GM11168 (cell line): ENCODE data around the gene HELZ.
"Not testable (repeated sequence)": the region's sequence is repeated elsewhere in the genome, so short reads cannot be mapped to it uniquely, and the experiment has no call there.

Experiments used
- in situ Hi-C: fragments of 300-500 bp; cut with MboI; formaldehyde crosslinking; loops from one replicate; pipeline ENCODE4 v1.12.0; 2022; ENCODE audit warnings: low sequenced_read_pairs; ENCODE audit not compliant: unreplicated experiment

Gene HELZ

DNA sequence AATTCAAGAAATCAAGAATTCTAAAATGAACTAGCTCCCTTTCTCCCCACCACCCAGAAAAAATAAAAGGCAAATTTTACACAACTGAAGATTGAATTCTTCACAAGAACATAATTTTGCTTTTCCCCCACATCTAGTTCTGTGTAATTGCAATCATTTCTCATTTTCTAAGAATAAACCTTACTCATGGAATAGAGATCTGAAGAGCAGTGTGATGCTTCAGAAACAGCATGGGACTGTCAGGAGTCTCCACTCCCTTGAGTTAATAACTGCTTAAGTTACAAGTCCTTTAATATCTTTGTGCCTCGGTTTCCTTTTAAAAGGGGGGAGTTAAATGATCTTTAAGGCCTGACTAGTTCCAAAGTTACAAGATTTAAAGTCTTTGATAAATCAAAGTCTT, 147.0 kb downstream of the HELZ start:
- in situ Hi-C loops: no loop called here

DNA sequence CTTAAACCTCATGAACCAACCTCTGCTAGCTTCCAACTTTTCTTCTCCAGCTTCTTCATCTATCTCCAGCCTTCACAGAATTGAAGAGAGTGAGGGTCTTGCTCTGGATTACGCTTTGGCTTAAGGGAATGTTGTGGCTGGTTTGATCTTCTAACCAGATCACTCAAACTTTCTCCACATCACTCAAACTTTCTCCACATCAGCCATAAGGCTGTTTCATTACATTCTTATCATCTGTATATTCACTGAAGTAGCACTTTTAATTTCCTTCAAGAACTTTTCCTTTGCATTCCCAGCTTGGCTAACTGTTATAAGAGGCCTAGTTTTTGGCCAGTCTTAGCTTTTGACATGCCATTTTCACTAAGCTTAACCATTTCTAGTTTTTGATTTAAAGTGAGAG, 148.4 kb downstream of the HELZ start:
- in situ Hi-C loops: no loop called here

DNA sequence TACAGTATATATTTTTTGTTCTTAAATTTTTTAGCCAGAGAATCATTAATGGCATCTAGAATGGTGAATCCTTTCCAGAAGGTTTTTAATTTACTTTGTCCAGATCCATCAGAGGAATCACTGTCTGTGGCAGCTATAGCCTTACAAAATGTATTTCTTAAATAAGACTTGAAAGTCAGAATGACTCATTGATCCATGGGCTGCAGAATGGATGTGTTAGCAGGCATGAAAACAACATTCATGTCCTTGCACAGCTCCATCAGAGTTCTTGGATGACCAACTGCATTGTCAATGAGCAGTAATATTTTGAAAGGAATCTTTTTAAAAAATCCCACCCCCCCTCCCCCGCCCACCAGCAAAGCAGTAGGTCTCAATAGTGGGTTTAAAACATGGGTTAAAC, 149.2 kb downstream of the HELZ start:
- in situ Hi-C loops: no loop called here

DNA sequence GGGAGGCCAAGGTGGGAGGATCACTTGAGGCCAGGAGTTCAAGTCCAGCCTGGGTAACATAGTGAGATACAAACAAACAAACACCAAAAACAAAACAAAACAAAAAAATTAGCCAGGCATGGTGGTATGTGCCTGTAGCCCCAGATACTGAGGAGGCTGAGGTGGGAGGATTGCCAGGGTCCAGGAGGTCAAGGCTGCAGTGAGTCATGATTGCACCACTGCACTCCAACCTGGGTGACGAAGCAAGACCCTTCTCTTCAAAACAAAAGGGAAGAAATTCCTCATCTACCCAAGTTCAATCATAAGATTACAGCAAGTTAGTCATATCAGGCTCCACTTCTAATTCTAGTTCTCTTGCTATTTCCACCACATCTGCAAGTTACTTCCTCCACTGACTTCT, 149.7 kb downstream of the HELZ start:
- in situ Hi-C loops: not testable (repeated sequence)

DNA sequence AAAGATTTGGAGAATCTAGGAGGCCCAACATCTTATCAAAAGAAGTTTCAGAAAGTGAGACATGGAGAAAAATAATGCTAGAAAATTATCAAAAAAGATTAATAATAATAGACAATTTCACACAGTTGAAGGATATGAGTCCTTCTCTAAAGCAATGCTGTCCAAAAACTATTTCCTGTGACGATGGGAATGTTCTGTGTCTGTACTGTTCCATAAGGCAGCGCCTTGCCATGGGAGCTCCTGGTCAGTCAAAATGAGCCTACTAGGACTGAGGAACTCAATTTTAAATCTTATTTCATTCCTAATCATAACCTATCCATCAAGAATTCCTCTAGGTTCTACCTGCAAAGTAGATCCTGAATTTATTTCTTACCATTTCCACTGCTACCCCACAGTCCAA, 151.6 kb downstream of the HELZ start:
- in situ Hi-C loops: no loop called here

DNA sequence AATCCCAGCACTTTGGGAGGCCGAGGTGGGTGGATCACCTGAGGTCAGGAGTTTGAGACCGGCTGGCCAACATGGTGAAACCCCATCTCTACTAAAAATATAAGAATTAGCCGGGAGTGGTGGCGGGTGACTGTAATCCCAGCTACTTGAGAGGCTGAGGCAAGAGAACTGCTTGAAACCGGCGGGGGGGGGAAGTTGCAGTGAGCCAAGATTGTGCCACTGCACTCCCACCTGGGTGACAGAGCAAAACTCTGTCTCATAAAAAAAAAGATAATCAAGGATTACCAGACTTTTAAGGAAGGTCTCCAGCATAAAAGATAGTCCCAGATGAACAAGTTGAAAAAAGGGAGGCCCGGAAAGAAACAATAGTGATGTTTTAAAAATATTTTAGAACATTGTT, 152.3 kb downstream of the HELZ start:
- in situ Hi-C loops: not testable (repeated sequence)

DNA sequence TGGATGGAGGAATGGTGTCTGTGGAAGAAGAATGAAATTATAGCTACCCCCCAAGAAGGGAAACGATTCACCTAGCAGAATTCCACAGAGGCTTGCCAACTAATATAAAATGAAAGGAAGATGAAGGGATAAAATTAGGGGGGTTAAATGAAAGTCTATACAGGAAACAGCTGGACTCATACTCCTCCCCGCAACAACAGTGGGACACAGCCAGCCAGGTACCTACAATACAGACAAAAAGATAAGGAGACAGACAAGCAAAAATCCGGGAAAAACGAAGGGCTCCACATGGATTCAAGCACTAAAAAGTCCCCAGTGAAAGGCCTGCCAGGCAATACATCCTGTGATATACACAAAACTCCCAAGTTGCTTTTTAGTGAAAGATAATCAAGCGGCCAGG, 152.7 kb downstream of the HELZ start:
- in situ Hi-C loops: no loop called here

DNA sequence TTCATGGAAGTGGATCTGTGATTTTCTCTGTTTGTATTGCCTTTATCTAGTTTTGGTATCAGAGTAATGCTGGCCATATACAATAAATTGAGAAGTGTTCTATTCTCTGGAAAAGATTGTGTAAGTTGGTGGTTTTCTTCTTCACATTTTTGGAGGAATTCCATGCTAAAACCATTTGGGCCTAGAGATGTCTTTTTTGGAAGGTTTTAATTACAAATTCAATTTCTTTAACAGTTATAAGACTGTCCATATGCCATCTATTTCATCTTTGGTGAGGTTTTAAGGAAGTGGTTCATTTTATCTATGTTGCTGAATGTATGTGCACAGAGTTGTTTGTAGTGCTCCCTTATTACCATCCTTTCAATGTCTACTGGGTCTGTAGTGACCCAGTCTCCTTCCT, 154.7 kb downstream of the HELZ start:
- in situ Hi-C loops: no loop called here

DNA sequence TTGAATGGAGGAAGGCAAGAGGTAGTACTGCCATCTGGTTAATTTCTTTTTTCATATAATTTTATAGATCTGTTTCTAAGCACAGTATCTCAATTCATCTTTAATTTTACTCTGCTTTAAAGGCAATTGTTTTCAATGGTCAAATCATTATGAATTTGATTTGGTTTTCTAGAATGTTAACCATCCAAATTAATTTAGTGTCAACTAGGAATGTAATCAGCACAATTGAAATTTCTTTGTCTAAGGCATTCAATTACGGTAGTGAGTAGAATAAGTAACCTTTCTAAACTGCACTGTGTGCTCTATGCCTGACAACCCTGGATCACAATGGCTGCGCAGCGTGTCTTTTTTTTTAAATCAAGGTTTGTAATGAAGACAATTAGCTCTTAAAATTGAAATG, 156.4 kb downstream of the HELZ start:
- in situ Hi-C loops: no loop called here

DNA sequence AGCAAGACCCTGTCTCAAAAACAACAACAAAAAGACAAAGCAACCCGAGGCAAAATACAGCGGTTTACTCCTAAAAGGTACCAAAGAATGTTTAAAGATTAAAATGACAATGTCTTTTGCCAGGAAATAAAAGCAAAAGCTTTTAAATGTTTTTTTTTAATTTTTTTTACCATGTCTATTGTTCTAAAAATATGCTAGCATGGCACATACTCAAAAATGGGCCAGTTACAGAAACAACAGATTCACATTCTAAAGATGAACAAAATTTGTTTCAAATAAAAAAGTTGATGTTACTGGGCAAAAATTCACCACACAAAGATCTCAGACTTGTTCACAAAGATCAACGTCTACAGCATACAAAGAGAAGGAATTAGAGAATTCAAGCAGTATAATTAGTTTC, 159.6 kb downstream of the HELZ start:
- in situ Hi-C loops: no loop called here

DNA sequence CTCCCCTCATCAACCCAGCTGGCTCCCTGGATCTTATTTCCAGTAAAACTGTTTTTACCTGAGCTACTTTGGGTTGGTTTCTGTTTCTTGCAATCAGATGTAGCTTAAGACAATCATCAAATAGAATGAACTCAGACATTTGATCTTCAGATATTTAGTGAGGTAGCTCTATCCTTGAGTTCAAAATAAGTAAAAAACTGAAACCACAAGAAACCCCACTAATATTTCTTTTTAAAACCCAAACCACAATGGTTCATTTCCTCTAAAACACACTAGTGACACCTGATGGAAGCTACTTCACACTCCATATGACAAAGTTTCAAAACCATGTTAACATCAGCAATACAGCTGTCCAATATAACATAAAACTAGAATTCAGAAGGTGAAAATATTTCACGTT, 162.9 kb downstream of the HELZ start:
- in situ Hi-C loops: no loop called here

DNA sequence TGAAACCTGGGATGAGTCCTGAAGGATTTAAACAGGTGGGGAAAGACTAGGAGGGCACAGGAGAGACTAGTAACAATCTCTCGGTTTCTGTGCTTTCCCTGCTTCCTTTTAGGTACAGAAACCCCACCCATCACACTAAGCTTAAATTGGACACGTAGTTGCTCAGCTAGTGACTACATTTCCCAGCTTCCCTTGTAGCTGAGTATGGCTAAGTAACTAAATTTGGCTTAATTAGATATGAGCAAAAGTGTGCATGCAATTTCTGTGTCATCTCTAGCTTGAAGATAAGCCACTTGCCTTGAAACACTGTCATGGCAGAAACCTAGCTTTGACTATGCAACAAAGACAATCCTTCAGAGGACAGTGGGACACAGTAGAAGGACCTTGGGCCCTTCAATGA, 164.2 kb downstream of the HELZ start:
- in situ Hi-C loops: no loop called here

DNA sequence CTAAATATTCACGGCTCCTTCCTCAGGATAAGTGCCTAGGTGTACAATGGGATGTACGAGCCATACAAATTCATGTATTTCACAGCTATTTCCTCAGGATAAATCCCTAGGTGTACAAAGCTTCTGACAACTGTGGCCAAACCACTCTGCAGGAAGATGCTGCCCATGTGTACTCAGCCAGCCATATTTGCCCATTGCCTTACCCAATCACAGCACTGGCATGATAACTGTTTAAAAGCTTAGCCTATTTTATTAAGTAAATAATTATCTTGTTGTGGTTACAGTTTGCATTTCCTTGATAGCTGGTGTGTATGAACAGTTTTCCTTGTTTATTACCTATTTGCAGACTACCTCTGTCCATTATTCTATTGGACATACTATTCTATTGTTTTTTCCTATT, 165.5 kb downstream of the HELZ start:
- in situ Hi-C loops: no loop called here

DNA sequence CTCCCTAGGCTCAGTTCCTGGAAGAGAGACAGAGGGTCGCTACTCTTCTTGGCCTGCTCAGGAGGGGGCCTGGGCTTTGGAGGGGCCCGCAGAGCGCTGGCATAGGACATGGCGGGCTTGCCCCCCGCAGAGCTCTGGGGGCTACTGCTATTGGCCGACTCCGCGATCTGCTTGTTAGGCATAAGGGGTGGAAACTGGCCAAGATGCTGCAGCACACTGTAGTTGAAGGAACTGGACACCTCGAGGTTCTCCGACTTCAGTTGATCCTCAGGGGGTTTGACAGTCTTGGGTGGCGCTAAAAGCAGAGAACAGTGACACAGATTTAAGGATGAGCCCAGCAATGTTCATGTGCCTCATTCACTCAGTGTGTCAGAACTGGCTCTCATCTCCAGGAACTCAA, 166.7 kb downstream of the HELZ start:
- in situ Hi-C loops: no loop called here

DNA sequence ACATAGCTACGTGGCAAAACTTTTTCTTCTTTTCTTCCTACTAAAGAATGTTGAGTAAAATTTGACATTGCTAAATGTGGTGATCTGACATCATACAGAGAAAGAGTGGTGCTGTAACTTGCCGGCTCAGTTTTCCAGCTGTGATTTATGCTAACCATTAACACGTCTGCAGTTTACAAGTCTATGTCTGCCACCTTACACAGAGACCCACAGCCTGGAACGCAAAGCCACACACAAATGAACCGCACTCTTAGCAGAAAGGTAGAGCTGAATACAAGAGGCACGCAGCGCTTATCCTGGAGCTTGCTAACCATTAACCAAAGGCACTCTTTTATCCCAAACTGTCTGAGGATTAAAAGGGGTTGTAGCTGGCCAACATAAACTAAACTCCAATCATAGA, 168.7 kb downstream of the HELZ start:
- in situ Hi-C loops: no loop called here

DNA sequence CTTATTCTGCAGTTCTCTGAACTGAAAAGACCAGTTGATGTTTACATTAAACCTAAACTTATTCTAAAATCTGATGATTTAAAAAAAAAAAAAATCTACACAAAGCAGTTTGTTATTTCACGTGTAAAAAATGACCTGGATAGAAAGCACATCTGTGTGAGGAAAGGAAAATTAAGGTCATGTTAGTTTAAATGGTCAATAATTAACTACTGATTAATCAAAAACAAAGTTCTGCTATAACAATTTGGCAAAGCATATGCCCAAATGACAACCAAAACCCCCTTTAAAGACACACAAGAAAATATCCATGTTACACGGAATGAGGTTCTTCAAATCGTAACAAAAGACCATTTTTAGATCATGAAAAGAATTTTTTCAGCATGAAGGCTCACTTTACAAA, 170.2 kb downstream of the HELZ start:
- in situ Hi-C loops: no loop called here

DNA sequence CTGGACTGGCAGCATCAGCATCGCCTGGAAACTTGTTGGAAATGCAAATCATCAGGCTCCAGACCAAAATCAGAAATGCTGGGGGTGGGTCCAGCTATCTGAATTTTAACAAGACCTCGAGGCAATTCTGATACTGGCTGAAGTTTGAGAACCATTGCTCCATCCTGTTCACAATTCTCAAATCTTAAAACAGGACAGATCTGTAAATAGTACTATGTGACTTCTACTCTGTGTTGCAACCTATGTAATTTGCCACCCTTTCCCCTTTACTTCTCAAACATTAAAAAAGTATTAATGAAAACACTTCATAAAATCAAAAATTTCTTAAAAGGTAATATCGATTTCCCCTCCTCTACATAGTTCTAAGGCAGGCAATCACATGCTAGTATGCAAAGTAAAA, 172.1 kb downstream of the HELZ start:
- in situ Hi-C loops: no loop called here

DNA sequence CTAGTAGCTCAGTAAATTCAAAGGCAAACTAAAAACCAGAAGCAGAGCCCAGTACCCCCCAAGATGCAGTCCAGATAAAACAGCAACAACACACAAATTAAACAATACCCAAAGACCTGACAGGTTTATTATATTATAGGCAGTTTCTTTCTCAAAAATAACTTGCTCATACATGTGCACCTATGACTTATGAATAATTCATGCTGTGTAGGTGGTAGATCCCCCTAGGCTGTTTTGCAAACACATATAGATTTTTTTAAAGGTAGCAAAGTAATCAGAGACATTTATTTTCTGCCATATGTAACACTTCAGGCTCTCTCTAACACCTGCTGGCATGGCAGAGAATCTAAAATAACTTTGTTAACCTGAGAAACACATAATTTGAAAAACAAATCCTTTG, 173.4 kb downstream of the HELZ start:
- in situ Hi-C loops: no loop called here

DNA sequence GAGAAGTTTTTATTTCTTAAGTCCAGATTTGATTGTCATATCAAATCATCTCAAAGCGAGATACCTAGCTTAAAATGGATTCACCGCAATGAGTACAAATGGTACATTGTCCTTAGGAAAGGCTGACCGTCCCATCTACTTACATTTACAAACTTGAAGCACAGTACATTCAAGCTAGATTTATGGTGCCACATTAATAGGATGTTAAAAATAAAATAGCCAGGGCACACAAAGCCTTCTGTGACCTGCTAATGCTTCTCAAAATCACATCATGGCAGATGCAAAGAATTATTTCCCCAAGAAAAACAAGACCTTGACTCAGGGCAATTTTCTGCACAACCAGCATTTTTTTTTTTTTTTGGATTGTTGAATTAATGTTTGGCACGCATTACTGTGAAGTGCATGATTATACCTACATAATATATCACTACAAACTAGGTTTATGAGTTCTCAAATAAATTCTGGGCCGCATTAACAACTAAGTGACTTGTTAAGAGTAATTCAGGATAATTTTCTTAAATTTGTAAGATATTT, 175.3 kb downstream of the HELZ start:
- in situ Hi-C loops: no loop called here

DNA sequence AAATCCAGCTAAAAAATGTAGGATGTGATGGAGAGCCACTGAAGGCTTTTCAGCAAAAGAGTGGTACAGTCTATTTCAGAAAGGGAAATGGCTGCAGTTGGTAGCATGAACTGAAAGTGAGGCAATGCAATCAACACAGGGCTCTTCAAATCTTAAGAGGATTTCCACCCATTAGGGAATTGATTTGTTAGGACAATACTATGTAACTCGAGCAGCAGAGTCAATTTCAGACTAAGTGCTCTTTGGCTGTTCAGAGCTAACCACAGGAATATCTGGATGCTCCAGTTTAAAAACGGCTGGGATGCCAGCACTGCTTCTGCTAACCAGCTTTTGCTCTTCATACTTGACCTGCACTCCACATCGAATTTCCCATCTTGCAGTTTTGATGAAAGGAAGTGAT, 176.0 kb downstream of the HELZ start:
- in situ Hi-C loops: no loop called here

DNA sequence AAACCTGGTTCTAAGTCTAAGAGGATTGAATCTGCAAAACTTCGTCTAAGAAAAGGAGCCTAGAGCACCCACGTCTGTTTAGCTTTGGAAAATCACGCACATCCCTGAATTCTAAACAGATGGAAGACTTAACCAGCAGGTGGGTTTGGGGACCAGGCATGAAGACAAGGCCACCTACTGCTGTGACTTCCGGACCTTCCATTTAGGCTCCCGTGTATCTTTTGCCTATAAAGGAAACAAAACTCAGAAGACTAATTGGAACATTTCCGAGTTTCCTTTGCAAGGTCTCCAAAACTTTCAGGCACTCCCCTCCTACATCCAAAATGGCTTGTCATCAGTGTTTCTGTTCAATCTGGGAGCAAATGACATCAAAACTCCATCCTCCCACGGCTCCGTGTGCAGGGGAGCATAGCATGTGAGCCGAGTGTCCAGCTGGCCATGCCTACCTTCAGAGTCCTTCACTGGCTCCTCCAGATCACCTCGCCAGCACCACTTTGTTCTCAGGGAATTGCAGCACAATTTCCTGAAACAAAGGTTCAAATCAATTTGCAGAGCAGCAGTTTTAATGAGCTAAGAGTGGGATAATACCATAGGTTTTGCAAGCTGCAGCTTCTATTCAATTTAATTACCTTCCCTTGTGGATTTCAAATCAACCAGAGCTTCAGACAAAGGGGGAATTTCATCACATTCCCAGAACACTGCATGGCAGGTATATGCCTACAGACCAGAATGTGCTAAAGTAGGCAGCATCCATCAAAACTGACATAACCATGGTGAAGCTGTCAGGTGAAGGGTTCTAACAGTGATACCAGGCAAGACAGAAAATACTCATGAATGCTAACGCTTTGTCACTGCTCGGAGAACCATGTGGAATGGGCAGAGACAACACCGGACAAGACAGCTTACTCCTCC, 177.2 kb downstream of the HELZ start:
- in situ Hi-C loops: no loop called here

DNA sequence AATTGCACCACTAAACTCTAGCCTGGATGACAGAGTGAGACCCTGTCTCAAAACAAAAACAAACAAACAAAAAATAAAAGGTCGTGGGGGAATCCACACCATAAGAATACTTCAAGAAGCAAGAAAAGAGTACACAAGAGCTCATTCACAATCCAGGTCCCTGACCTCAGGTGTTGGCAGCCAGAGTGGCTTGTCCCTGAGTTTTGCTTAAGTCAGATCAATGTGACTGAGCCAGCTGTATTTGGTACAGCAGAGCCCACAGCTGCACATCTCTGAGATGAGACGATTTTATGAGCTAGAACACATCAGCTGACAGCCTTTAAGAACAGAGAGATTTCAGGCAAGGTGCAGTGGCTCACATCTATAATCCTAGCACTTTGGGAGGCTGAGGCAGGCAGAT, 178.3 kb downstream of the HELZ start:
- in situ Hi-C loops: no loop called here
